Sigmoid colon (tissue), 7 donors: ENCODE results near the gene CTCF. TPM values are rescaled to one million over a fixed set of nuclear protein-coding genes. Genes with fewer than 3 reads are reported as not detected.

Experiments used
- DNase-seq: peaks from one replicate; pipeline ENCODE4 v3.0.0-alpha.2; 2019
- H3K27ac ChIP-seq, 4 donors: fragments of 200-600 bp; sonication (generic); one replicate each; pipeline ENCODE4 v1.5.1; 2016 to 2019; ENCODE audit warnings: mild to moderate bottlenecking in 1 of 4
- H3K27me3 ChIP-seq, 3 donors: fragments of 200-600 bp; sonication (generic); one replicate each; pipeline ENCODE4 v1.5.1; 2019; ENCODE audit warnings: mild to moderate bottlenecking in 1 of 3
- H3K36me3 ChIP-seq, 4 donors: fragments of 200-600 bp; sonication (generic); one replicate each; pipeline ENCODE4 v1.5.1; 2016 to 2019
- H3K4me1 ChIP-seq, 4 donors: fragments of 200-600 bp; sonication (generic); one replicate each; pipeline ENCODE4 v1.5.1; 2017 to 2019
- H3K4me3 ChIP-seq, 4 donors: fragments of 200-600 bp; sonication (generic); one replicate each; pipeline ENCODE4 v1.5.1; 2017 to 2019; ENCODE audit warnings: mild to moderate bottlenecking in 2 of 4, moderate library complexity in 1 of 4
- H3K9me3 ChIP-seq, 4 donors: fragments of 200-600 bp in 3 of 4; sonication (generic) in 3 of 4; one replicate each; pipeline versions ENCODE4 v1.5.1 to v1.6.1; 2013 to 2019
- CTCF ChIP-seq, 4 experiments: fragments of 450-650 bp in 3 of 4; fragments of 200-600 bp in 1 of 4; IDR thresholded peaks; one replicate each; pipeline ENCODE4 v1.5.1; 2016 to 2019; ENCODE audit warnings: antibody characterized with exemption in 4 of 4, mild to moderate bottlenecking in 3 of 4, moderate library complexity in 2 of 4
- EP300 ChIP-seq, 4 donors: sonication (generic); formaldehyde crosslinking; IDR thresholded peaks; one replicate each; pipeline ENCODE4 v1.6.1; 2017; ENCODE audit warnings: antibody characterized with exemption in 4 of 4
- POLR2A ChIP-seq, 2 donors: fragments of 450-650 bp; IDR thresholded peaks; one replicate each; pipeline ENCODE4 v1.6.1; 2016; ENCODE audit warnings: antibody characterized with exemption in 2 of 2, mild to moderate bottlenecking in 2 of 2, moderate library complexity in 2 of 2
- POLR2AphosphoS5 ChIP-seq, 4 donors: sonication (generic); formaldehyde crosslinking; IDR thresholded peaks; one replicate each; pipeline ENCODE4 v1.6.1; 2017; ENCODE audit warnings: antibody characterized with exemption in 4 of 4
- WGBS, 2 donors: extraction: QIAGEN DNeasy Blood & Tissue Kit; methylation state at CpG; one replicate each; pipeline ENCODE4 v1.1.7; 2013; 5-methylcytosine and 5-hydroxymethylcytosine counted together
- intact Hi-C: fragments of 100-400 bp; cut with DNase I; formaldehyde crosslinking; loops from one replicate; pipeline ENCODE4 v1.15.1; 2023
- polyA plus RNA-seq, 3 donors: library from polyadenylated mRNA; stranded (reverse); fragments of 200-250 nt; gene quantifications; one replicate each; pipeline ENCODE4 v1.2.3, GENCODE V29; 2013
- total RNA-seq, 4 donors: library from RNA; depleted of rRNA; stranded (reverse); fragments of >200 nt; gene quantifications; one replicate each; pipeline ENCODE4 v1.1.0, GENCODE V29; 2016
- donor health status: healthy with polysubstance abuse.
- donor health status: Bipolar disorder and iron deficiency.
- donor health status: healthy.

Gene CTCF
- total and polyA plus RNA-seq, 7 donors = 25.8 to 45.7 (median 29.2) TPM

GRCh38 chr16:67537636-67538591 is 24.4 kb upstream of the CTCF start:
- Histone ChIP-seq H3K9me3 (no peaks in the 10 kb centered on the region), H3K4me1 (peaks cover 0 to 44% (median 33%) of the 10 kb centered on the region in 4 donors), H3K27me3 (no peaks in the 10 kb centered on the region), H3K36me3 (peaks cover 13 to 37% (median 27%) of the 10 kb centered on the region in 4 donors), H3K27ac (peak overlapping the region; percentile 76 to 85 (median 79)), H3K4me3 (peak overlapping the region; percentile 53 to 71 (median 63))
- TF ChIP-seq CTCF (IDR thresholded peaks at IDR 0.05) = no peak
- TF ChIP-seq POLR2AphosphoS5 (IDR thresholded peaks at IDR 0.05) = no peak
- no peak for TF ChIP-seq POLR2A (IDR thresholded peaks at IDR 0.05)
- no peak for TF ChIP-seq EP300 (IDR thresholded peaks at IDR 0.05)
- 1 to 2% methylated on average over 97 of the region's 97 CpGs for WGBS, 2 donors
- intact Hi-C loops = no loop called here
- peak; percentile 75 for DNase-seq

- no peaks in the 10 kb centered on the region for H3K27me3 ChIP-seq
- no peaks in the 10 kb centered on the region for H3K9me3 ChIP-seq
- peak; percentile 66 for DNase-seq
- TF ChIP-seq POLR2A (IDR thresholded peaks at IDR 0.05) (no peak), CTCF (IDR thresholded peaks at IDR 0.05) (no peak), EP300 (IDR thresholded peaks at IDR 0.05) (no peak), POLR2AphosphoS5 (IDR thresholded peaks at IDR 0.05) (no peak)
- peak overlapping the region; percentile 76 to 85 (median 79) for H3K27ac ChIP-seq
- intact Hi-C loops = no loop called here
- H3K4me3 ChIP-seq = peak overlapping the region; percentile 53 to 71 (median 63)
- peaks cover 0 to 44% (median 33%) of the 10 kb centered on the region in 4 donors for H3K4me1 ChIP-seq
- 17 to 51% methylated on average over 23 of the region's 23 CpGs for WGBS, 2 donors
- H3K36me3 ChIP-seq = peaks cover 13 to 45% (median 35%) of the 10 kb centered on the region in 4 donors
Observed at GRCh38 chr16:67538666-67539101, 23.6 kb upstream of the CTCF start.

- DNase-seq = no peak
- H3K27me3 ChIP-seq = no peaks in the 10 kb centered on the region
- intact Hi-C loops = no loop called here
- peak overlapping the region in 1 of 4 donors; percentile 85 for H3K27ac ChIP-seq
- peaks cover 13 to 50% (median 39%) of the 10 kb centered on the region in 4 donors for H3K36me3 ChIP-seq
- no peak overlapping the region for H3K4me3 ChIP-seq
- H3K4me1 ChIP-seq = peaks cover 0 to 44% (median 33%) of the 10 kb centered on the region in 4 donors
- H3K9me3 ChIP-seq = no peaks in the 10 kb centered on the region
- WGBS, 2 donors = 44 to 56% methylated on average over 4 of the region's 4 CpGs
- TF ChIP-seq EP300 (IDR thresholded peaks at IDR 0.05) (no peak), POLR2AphosphoS5 (IDR thresholded peaks at IDR 0.05) (no peak), CTCF (IDR thresholded peaks at IDR 0.05) (no peak), POLR2A (IDR thresholded peaks at IDR 0.05) (no peak)
Observed at GRCh38 chr16:67539271-67539670, 23.1 kb upstream of the CTCF start.

GRCh38 chr16:67539691-67540635 is 22.4 kb upstream of the CTCF start:
- intact Hi-C loops = no loop called here
- no peak for DNase-seq
- Histone ChIP-seq H3K9me3 (no peaks in the 10 kb centered on the region), H3K4me3 (no peak overlapping the region), H3K27ac (no peak overlapping the region), H3K27me3 (no peaks in the 10 kb centered on the region), H3K4me1 (peaks cover 0 to 44% (median 33%) of the 10 kb centered on the region in 4 donors), H3K36me3 (peaks cover 16 to 57% (median 46%) of the 10 kb centered on the region in 4 donors)
- WGBS, 2 donors = 89 to 90% methylated on average over 27 of the region's 27 CpGs
- TF ChIP-seq POLR2A (IDR thresholded peaks at IDR 0.05) = no peak
- TF ChIP-seq CTCF (IDR thresholded peaks at IDR 0.05) = no peak
